ENCODE data around the gene HOXC11.

The HOXC11 gene

DNA sequence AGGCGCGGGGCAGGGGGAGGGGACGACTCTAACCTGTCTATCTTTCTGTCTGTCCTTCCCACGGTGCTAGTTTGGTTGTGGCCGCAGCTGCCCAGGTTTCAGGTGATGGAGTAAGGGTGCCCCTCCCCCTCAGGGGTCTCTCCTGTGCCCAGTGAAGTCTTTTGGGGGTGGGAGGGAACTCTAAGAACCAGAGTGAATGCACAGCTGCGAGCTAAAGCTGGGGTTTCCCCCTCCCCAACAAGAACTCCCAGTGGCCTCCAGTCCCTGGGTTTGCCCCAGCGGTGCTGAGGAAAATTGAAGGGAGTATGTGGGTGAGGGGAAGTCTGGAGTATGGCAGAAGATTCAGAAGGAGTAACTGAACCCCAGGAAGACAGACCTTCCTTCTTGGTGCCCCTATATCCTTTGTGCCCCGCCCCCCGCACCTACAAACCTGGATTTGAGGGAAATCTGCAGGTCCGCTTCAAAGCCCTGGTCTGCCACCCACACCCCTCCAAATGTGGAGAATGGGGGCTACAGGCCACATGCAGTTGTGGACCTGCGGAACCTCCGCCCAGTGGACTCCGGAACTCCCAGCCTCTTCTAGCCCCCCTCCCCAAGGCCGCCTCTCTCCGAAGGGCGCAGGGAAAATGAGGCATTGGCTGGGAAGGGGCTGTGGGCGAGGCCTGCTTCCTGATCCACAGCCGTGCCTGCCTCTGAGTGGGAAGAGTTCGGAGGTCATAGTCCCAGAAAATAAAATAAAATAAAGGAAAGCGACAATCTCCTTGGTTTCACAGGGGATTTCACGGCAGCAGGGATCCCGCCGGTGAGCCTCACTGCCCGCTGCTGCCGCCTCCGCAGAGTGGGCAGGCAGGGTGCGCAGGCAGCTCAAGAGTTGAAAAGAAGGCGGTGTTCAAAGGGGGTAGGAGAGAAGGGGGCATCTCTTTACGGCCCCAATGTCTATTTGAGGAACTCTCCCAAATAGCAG, 23.6 kb downstream of the HOXC11 start:
- no peak for DNase-seq (ENCODE audit: low read depth)
- H3K4me3 ChIP-seq (ENCODE audit: control insufficient read depth, low read depth, low read length) = peak overlapping the region; percentile 49
- TF ChIP-seq, protein P1, sequence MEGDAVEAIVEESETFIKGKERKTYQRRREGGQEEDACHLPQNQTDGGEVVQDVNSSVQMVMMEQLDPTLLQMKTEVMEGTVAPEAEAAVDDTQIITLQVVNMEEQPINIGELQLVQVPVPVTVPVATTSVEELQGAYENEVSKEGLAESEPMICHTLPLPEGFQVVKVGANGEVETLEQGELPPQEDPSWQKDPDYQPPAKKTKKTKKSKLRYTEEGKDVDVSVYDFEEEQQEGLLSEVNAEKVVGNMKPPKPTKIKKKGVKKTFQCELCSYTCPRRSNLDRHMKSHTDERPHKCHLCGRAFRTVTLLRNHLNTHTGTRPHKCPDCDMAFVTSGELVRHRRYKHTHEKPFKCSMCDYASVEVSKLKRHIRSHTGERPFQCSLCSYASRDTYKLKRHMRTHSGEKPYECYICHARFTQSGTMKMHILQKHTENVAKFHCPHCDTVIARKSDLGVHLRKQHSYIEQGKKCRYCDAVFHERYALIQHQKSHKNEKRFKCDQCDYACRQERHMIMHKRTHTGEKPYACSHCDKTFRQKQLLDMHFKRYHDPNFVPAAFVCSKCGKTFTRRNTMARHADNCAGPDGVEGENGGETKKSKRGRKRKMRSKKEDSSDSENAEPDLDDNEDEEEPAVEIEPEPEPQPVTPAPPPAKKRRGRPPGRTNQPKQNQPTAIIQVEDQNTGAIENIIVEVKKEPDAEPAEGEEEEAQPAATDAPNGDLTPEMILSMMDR (conservative IDR thresholded peaks at IDR 0.05; ENCODE audit: control insufficient read depth, insufficient read depth, low read depth, low read length) = no peak

DNA sequence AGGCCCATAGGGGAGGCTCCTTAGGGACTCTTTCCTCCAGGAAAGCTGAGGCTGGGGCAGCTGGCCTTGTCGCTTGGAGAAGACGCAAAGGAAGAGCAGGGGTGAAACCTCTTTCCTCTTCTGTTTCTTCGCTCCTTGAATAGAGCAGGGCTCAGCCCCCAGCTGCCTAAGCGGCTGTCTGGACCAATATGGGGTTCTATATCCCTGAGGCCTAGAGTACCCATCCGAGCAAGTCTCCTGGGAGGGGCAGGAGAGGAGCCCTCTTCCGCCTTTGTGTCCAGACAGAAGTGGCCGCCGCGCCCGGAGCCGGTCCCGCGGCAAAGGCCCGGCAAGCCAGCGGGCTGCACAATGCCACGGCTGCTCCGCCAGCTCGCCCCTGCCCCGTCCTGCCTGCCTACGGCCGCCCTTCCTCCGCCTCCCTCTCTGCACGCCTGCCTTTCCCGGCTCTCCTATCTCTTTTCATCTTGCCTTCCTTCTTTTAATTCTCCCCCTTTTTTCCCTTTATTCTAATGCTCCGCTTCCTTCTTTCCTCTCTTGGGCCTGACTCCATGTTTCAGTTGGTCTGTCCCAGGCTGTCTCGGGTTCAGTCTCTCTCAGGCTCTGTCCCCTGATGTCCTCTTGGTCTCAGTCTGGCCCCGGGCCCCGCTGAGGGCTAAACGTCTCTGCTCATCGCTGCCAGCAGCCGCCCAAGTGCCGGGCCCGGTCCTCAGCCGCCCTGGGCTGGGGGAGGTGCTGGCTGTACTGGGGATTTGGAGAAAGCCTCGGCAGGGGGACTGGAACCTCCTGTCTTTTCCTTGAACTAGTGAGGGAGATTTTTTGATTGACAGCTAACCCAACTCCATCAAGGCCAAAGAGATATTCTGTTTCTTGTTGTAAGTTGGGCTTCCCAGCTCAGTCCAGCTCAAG, 24.5 kb downstream of the HOXC11 start:
- no peak for DNase-seq (ENCODE audit: low read depth)
- peak overlapping the region; percentile 3 for H3K4me3 ChIP-seq (ENCODE audit: control insufficient read depth, low read depth, low read length)
- TF ChIP-seq, protein P1 (conservative IDR thresholded peaks at IDR 0.05; ENCODE audit: control insufficient read depth, insufficient read depth, low read depth, low read length) = no peak

DNA sequence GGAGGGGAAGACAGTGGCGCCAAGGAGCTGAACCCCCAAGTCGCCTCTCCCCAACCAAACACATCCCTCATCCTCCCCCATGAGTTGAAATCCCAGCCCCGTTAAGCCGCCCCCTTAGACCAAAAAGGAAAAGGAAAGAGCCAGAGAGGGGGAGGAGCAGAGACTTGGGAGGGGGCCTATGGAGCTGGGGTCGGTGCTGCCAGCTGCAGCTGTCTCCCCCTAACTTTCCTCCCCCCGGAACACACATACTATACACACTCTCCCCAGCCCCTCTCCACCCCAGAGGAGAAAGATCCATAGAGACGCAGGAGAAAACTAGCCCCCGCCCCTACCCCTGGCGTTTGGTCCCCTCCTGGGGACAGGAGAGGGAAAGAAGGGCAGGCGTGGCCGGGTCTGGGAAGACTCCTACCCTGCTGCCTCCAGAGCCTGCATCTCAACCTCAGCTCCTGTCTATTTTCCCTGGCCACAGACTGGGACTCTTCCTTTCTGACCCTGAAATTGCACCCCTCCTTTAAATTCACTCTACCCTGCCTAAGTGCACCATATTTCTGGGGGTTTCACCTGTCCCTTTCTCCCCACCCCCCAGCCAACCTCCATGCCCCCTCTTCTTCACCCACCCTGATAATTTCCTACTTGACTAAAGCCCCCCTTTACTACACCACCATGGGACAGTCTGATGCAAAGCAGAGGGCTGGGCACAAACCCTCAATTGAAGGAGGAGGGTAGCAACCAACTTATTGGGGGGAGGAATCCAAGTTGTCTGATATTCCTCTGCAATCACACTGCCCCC, 25.4 kb downstream of the HOXC11 start:
- TF ChIP-seq, protein P1 (conservative IDR thresholded peaks at IDR 0.05; ENCODE audit: control insufficient read depth, insufficient read depth, low read depth, low read length) = no peak
- peak overlapping the region; percentile 84 for H3K4me3 ChIP-seq (ENCODE audit: control insufficient read depth, low read depth, low read length)
- DNase-seq (ENCODE audit: low read depth) = no peak

DNA sequence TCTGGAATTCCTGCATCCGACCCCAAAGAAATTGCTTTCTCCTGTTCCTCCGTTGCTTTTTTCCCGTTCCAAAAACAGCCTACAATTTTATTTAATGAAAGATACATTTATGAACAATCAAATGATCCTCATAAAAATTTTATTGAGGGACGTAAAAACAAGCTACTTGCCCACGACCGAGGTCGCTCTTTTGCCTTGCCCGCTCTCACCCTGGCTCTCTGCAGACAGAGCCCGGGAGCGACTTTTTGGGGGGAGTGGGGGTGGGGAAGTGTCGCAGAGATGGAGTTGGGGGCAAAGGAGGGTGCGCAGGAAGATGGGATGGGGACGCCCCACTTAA, 25.9 kb downstream of the HOXC11 start:
- DNase-seq (ENCODE audit: low read depth) = no peak
- TF ChIP-seq, protein P1 (conservative IDR thresholded peaks at IDR 0.05; ENCODE audit: control insufficient read depth, insufficient read depth, low read depth, low read length) = no peak
- H3K4me3 ChIP-seq (ENCODE audit: control insufficient read depth, low read depth, low read length) = peak overlapping the region; percentile 84

DNA sequence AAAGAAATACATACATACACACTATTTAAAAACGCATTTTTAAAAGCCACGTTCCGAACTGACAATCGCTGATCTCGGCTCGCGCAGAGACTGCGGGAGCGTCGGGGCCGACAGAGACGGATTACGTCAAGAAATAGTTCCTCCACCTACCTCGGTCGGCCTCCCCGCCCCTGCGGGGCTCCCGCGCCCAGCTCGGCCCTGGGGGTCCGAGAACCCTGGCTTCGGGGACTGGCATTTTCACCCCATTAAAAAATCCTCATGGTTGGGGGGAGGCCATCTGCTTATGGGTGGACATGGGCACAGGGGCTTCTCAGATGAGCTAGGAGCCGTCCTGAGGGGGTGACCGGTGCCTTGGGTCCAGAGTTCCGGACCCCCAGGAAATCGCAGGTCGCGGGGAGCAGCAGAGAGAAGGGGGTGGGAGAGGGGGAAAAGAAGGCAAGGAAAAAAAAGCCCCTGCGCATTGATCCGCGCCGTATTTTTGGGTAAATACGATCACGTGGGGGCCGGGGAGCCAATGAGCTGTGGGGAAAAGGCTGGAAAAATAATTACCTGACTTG, 26.7 kb downstream of the HOXC11 start:
- peak overlapping the region; percentile 84 for H3K4me3 ChIP-seq (ENCODE audit: control insufficient read depth, low read depth, low read length)
- TF ChIP-seq, protein P1 (conservative IDR thresholded peaks at IDR 0.05; ENCODE audit: control insufficient read depth, insufficient read depth, low read depth, low read length) = no peak
- DNase-seq (ENCODE audit: low read depth) = peak; percentile 89

All from fibroblast of mammary gland (primary cell).